HFF-Myc (cell line): ENCODE data around the gene HECW1.

ENCODE experiments used
- DNase-seq: peaks from one replicate; pipeline ENCODE4 v3.0.0-alpha.2; 2011; ENCODE audit warnings: low read depth; ENCODE audit errors: extremely low read depth
- H3K4me3 ChIP-seq: replicated peaks from 2 replicates; pipeline ENCODE4 v1.5.1; 2011; ENCODE audit warnings: low read depth, mild to moderate bottlenecking, control low read depth, low read length
- CTCF ChIP-seq: IDR thresholded peaks from 2 replicates; pipeline ENCODE4 v1.5.1; 2012; ENCODE audit warnings: mild to moderate bottlenecking, low read depth, low read length, control low read depth; ENCODE audit errors: missing control alignments

The HECW1 gene

GRCh38 chr7:43281268-43281667, 168.8 kb downstream of the HECW1 start:
- DNase-seq: no peak
- no peak for TF ChIP-seq CTCF
- H3K4me3 ChIP-seq: no peak overlapping the region

- no peak for DNase-seq
- no peak for TF ChIP-seq CTCF
- H3K4me3 ChIP-seq: no peak overlapping the region
Measured at GRCh38 chr7:43283706-43284105, 171.3 kb downstream of the HECW1 start.

- DNase-seq: no peak
- TF ChIP-seq CTCF: no peak
- no peak overlapping the region for H3K4me3 ChIP-seq
Measured at GRCh38 chr7:43289826-43290225, 177.4 kb downstream of the HECW1 start.

GRCh38 chr7:43290978-43291377, 178.5 kb downstream of the HECW1 start:
- DNase-seq: no peak

DNA sequence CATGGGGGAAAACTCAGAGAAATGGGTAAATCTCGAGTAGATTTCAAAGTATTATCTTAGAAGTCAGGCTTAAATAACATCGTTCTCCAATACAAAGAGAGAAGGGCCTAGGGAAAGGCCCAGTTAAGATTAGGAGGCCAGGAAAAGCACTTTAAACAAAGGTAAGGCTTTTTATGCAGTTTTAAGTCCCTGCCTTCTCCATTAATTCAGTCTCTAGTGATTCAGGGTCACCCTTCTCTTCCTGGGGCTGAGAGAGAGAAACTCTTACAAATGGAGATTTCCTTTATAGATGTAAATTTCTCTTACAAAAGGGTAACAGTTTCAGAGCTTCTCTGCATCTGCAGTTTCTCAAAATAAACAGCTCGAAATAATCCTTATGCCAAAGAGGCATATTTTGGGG, 179.3 kb downstream of the HECW1 start:
- no peak overlapping the region for H3K4me3 ChIP-seq
- DNase-seq: no peak
- no peak for TF ChIP-seq CTCF

More at GRCh38 chr7:43290978-43291377, 178.5 kb downstream of the HECW1 start:
- no peak for TF ChIP-seq CTCF
- H3K4me3 ChIP-seq: no peak overlapping the region

GRCh38 chr7:43292384-43292783, 179.9 kb downstream of the HECW1 start:
- DNase-seq: no peak
- TF ChIP-seq CTCF: no peak
- H3K4me3 ChIP-seq: no peak overlapping the region

- DNase-seq: peak; percentile 59
Measured at GRCh38 chr7:43294080-43294630, 181.7 kb downstream of the HECW1 start.

More at GRCh38 chr7:43294080-43294630, 181.7 kb downstream of the HECW1 start:
- TF ChIP-seq CTCF: no peak
- no peak overlapping the region for H3K4me3 ChIP-seq
